NCI-H2196 (cell line): ENCODE measurements around the gene CCNF.

ENCODE experiments used
- DNase-seq: peaks from one replicate; lab custom pipeline; 2025; ENCODE audit not compliant: unreplicated experiment; lab: John Stamatoyannopoulos, UW

Gene CCNF

DNA sequence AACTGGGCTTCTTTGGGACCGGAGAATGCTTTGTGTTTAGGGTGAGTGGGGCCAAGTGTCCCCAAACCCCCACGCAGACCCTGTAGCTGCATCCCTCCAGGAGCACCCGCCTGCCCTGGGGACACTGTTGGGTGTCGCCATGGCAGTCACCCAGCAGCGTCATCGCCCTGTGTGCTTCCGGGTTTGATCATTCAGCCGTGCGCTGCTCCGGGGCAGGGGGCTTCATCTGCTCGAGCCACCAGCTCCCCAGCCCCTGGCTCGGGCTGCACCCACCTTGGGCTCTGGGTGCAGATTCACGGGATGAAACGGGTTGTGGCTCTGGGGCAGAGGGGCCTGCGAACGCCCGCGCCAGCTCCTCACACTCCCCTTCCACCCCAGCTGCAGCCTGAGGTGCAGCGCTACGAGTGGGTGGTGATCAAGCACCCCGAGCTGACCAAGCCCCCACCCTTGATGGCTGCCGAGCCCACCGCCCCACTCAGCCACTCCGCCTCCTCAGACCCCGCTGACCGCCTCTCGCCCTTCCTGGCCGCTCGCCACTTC, 70.7 kb downstream of the CCNF start:
- DNase-seq = no peak

DNA sequence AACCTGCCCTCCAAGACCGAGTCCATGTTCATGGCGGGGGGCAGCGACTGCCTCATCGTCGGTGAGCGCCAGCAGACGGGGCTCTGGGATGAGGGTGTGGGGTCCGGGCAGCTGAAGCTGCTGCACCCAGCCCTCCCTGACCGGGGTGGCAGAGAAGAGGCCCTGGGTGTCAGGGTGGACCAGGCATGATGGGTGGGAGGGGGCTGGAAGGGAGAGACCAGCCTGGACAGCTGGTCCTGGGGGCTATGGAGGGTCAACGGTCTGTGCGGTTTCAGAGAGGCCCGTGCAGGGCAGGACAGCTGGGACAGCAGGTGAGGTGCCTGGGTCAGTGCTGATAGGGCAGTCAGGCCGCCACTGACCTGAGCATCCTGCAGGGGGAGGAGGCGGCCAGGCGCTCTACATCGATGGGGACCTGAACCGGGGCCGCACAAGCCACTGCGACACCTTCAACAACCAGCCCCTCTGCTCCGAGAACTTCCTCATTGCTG, 71.2 kb downstream of the CCNF start:
- DNase-seq = no peak

DNA sequence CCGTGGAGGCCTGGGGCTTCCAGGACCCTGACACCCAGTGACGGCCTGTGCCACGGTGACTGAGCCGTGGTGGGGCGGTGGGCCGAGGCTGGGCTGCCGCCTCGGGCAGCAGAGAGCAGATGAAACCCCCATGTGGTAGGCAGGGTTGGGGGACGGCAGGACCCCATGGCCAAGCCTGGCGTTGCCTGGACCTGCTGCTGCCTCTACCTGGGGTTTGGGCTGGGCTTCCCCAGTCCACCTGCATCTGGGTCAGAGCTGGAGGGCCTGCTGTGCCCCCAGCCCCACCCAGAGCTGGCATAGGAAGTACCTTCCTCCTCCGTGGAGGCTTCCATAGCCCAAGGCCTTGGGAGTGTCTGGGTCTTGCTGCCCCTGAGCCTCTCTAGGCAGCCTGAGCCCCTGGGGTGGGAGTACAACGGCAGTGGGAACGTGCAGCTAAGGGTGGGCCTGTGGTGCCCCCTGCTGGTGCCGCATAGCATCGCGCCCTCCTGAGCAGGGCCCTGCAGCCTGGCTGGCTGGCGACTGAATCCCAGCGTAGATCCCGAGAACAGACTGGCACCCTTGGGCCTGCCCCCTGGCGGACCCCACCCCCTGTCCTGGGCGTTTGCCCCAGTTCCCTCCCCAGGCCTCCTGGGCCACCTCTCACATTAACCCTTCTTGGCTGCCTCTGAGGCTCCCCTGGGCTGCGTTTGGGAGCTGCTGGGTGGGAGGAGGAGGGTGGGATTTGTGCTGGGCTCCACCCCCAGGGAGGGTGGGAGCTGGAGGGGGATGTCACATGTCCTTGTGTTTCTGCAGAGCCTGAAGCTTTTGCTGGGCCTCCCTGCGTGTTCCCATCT, 71.9 kb downstream of the CCNF start:
- DNase-seq = peak; percentile 84

DNA sequence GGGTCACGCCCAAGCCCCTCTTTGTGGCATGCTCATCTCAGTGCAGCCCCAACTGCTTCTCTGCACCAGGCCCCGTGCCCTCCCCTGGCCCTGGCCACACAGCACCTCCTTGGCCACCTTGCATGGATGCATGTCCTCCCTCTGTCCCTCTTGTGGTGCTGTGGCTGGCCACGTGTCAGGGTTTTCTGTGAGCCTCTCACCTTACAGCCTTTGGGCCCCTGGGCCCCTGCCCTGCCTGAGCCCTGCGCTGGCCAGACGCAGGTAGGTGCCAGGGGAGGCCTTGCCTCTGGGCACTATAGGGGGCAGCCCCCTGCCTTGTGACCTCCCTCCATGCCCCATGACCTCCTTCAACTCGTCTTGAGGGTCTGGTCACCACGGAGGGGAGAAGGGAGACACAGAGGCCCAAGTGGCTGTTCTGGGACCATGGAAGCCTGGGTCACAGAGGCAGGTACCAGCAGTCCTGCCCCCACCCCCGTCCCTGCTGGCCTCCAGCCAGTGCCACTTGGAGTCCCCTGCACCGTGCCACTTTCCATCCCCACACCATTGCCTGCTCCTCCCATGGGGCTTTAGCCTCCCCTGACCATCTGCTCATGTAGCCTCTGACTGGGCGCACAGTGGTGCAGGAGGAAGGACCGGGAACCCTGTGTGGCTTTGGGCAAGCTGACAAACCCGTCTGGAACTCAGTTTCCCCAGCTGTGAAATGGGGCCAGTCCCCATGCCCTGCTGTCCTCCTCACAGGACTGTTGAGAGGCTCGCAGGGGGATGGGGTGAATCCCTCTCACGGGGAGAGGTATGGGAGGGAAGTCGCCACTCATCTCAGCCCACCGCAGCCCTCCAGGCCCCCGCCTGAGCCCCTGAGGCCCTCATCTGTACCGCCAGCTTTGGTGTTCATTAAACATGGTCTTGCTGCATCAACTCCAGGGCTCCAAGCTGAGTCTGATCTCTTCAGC, 73.0 kb downstream of the CCNF start:
- DNase-seq = no peak

DNA sequence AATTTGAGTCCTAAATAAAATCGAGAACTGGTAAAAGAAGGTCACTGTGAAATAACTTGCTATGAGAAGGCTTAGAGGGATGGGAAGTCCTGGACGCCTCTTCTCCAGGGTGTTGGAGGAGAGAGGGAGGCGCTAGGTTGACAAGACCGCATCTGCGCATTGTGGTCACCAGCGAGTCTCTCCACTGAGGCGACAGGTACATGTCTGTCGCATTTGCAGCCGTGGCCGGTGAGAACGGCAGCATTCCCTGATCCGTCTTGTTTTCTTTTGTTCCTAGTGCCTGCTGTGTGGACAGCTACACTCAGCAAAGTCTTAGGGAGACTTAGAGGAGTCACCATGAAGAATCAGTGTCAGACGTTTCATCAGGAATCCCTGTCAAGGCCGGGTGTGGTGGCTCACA, 76.4 kb downstream of the CCNF start:
- DNase-seq = no peak

DNA sequence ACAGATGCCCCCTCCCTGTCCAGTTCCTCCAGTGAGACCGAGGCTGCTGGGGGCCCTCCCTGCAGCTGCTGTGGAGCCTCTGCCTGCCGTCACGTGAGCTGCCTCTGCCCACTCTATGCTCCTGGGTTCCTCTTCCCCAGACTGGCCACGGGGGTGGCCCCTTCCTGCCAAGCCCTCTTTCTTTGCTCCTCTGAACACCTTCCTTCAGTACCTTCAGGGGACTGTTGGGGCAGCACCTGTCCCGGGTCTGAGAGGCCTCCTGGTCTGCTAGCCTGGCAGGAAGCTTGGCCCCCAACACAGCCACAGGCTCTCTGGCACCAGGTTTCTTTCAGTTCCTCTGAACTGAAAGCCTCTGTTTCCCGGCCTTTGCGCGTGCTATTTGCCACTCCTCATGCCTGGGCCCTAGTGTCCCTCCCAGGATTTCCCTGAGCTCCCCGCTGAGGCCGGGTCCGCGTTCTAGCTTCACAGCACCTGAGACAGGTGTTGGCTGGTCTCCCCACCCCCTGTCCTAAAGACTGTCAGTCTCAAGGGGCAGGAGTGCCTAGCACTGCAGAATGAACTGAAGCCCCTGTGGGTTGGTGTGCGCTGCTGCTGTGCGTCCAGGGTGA, 77.9 kb downstream of the CCNF start:
- no peak for DNase-seq

DNA sequence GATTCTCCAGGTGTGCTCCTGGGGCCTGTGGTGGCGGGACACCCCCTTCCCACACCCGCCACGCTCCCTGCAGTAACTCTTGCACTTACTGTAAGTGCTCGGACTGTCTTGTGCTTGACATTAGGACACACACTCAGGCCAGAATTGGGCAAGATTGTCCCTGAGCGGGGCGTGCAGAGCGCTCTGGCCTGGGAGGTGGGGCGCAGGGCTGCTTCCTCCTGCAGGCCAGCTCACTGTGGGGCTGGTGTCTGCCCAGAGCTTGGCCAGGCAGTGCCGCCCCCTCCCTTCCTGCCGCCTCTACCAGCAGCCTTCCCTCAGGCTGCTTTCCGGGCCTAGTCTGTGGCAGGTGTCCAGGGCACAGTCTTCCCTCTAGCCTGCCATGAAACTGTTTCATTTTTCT, 78.4 kb downstream of the CCNF start:
- no peak for DNase-seq
